ENCODE measurements around the gene C4orf36. TPM values are rescaled to one million over a fixed set of nuclear protein-coding genes. Genes with fewer than 3 reads are reported as not detected.

Gene C4orf36
- total RNA-seq, 1 donor from 2014 or later, result 8.6 TPM

- Histone ChIP-seq H3K4me2 (peak overlapping the region; percentile 75), H3K4me1 (peaks cover 18% of the 10 kb centered on the region), H3K79me2 (ENCODE audit: low read depth) (no peaks in the 10 kb centered on the region), H3K9ac (no peak overlapping the region), H4K20me1 (ENCODE audit: low read depth) (no peaks in the 10 kb centered on the region), H3K9me3 (ENCODE audit: low read depth) (no peaks in the 10 kb centered on the region), H3F3A (ENCODE audit: low read depth) (peaks cover 29% of the 10 kb centered on the region), H2AFZ (replicated peaks) (peak overlapping the region; percentile 91), H3K27ac (peak overlapping the region; percentile 57), H3K36me3 (no peaks in the 10 kb centered on the region), H3K27me3 (no peaks in the 10 kb centered on the region), H3K4me3 (peak overlapping the region; percentile 54)
- Mint-ChIP-seq H3K36me3 (peaks cover 3% of the 10 kb centered on the region), H3K27me3 (ENCODE audit: insufficient read depth, low read depth) (peaks cover 5% of the 10 kb centered on the region), H3K4me3 (peak overlapping the region; percentile 88), H3K27ac (peak overlapping the region; percentile 82), H3K9me3 (no peaks in the 10 kb centered on the region), H3K4me1 (peaks cover 18% of the 10 kb centered on the region)
- DNase-seq (ENCODE audit: low spot score), result no peak
- no peak for TF ChIP-seq EZH2phosphoT487 (IDR thresholded peaks at IDR 0.05)
These were observed 376 bp upstream of the C4orf36 start for GRCh38 chr4:86892636-86892960.

- Mint-ChIP-seq H3K27ac (no peak overlapping the region), H3K9me3 (no peaks in the 10 kb centered on the region), H3K4me3 (peak overlapping the region; percentile 89), H3K36me3 (peaks cover 3% of the 10 kb centered on the region), H3K27me3 (ENCODE audit: insufficient read depth, low read depth) (peaks cover 5% of the 10 kb centered on the region), H3K4me1 (peaks cover 18% of the 10 kb centered on the region)
- Histone ChIP-seq H3K4me2 (peak overlapping the region; percentile 75), H4K20me1 (ENCODE audit: low read depth) (no peaks in the 10 kb centered on the region), H3K9me3 (ENCODE audit: low read depth) (no peaks in the 10 kb centered on the region), H3K79me2 (ENCODE audit: low read depth) (no peaks in the 10 kb centered on the region), H3K4me3 (no peak overlapping the region), H3K9ac (no peak overlapping the region), H3K4me1 (peaks cover 18% of the 10 kb centered on the region), H3K27ac (no peak overlapping the region), H2AFZ (replicated peaks) (no peak overlapping the region), H3K36me3 (no peaks in the 10 kb centered on the region), H3F3A (ENCODE audit: low read depth) (peaks cover 29% of the 10 kb centered on the region), H3K27me3 (no peaks in the 10 kb centered on the region)
- no peak for TF ChIP-seq EZH2phosphoT487 (IDR thresholded peaks at IDR 0.05)
- no peak for TF ChIP-seq EZH2 (IDR thresholded peaks at IDR 0.05)
- TF ChIP-seq CTCF (IDR thresholded peaks at IDR 0.05), result no peak
- peak; percentile 9 for DNase-seq (ENCODE audit: low spot score)
These were observed 1.4 kb downstream of the C4orf36 start for GRCh38 chr4:86890790-86891189.

GRCh38 chr4:86879641-86880040 is 12.6 kb downstream of the C4orf36 start:
- Histone ChIP-seq H3K4me1 (no peaks in the 10 kb centered on the region), H3K27ac (no peak overlapping the region), H3K4me2 (no peak overlapping the region), H2AFZ (replicated peaks) (no peak overlapping the region), H3K27me3 (no peaks in the 10 kb centered on the region), H3K4me3 (no peak overlapping the region), H3K9ac (no peak overlapping the region), H3K36me3 (no peaks in the 10 kb centered on the region), H3F3A (ENCODE audit: low read depth) (no peaks in the 10 kb centered on the region), H3K79me2 (ENCODE audit: low read depth) (no peaks in the 10 kb centered on the region), H3K9me3 (ENCODE audit: low read depth) (no peaks in the 10 kb centered on the region), H4K20me1 (ENCODE audit: low read depth) (no peaks in the 10 kb centered on the region)
- Mint-ChIP-seq H3K27me3 (ENCODE audit: insufficient read depth, low read depth) (peaks cover 2% of the 10 kb centered on the region), H3K9me3 (peaks cover 25% of the 10 kb centered on the region), H3K36me3 (peaks cover 4% of the 10 kb centered on the region), H3K27ac (no peak overlapping the region), H3K4me1 (no peaks in the 10 kb centered on the region), H3K4me3 (no peak overlapping the region)
- no peak for DNase-seq (ENCODE audit: low spot score)
- TF ChIP-seq EZH2phosphoT487 (IDR thresholded peaks at IDR 0.05) (no peak), CTCF (IDR thresholded peaks at IDR 0.05) (no peak), EZH2 (IDR thresholded peaks at IDR 0.05) (no peak)

- Histone ChIP-seq H3K27ac (no peak overlapping the region), H3K36me3 (no peaks in the 10 kb centered on the region), H3F3A (ENCODE audit: low read depth) (no peaks in the 10 kb centered on the region), H3K4me2 (no peak overlapping the region), H3K27me3 (no peaks in the 10 kb centered on the region), H3K4me1 (no peaks in the 10 kb centered on the region), H2AFZ (replicated peaks) (no peak overlapping the region), H3K9me3 (ENCODE audit: low read depth) (no peaks in the 10 kb centered on the region), H3K4me3 (no peak overlapping the region), H3K79me2 (ENCODE audit: low read depth) (no peaks in the 10 kb centered on the region), H3K9ac (no peak overlapping the region), H4K20me1 (ENCODE audit: low read depth) (no peaks in the 10 kb centered on the region)
- TF ChIP-seq EZH2phosphoT487 (IDR thresholded peaks at IDR 0.05), result no peak
- TF ChIP-seq CTCF (IDR thresholded peaks at IDR 0.05), result no peak
- no peak for TF ChIP-seq EZH2 (IDR thresholded peaks at IDR 0.05)
- H3K9me3 Mint-ChIP-seq, result peaks cover 24% of the 10 kb centered on the region
- no peaks in the 10 kb centered on the region for H3K27me3 Mint-ChIP-seq (ENCODE audit: insufficient read depth, low read depth)
- H3K4me3 Mint-ChIP-seq, result no peak overlapping the region
- H3K27ac Mint-ChIP-seq, result no peak overlapping the region
- no peak for DNase-seq (ENCODE audit: low spot score)
- no peaks in the 10 kb centered on the region for H3K4me1 Mint-ChIP-seq
- peaks cover 4% of the 10 kb centered on the region for H3K36me3 Mint-ChIP-seq
These were observed 13.6 kb downstream of the C4orf36 start for GRCh38 chr4:86878640-86879039.
